Measurements from ENCODE around the gene OTUD1. TPM values are rescaled to one million over a fixed set of nuclear protein-coding genes. Genes with fewer than 3 reads are reported as not detected.

The OTUD1 gene
- total and polyA plus RNA-seq, 10 of the 15 experiments (the other 5 are each of a cell fraction or from before 2014, with no cell fraction given): 0.18 to 1.6 (median 0.63) TPM; not detected in 1

- TF ChIP-seq CEBPZ (IDR thresholded peaks at IDR 0.05; ENCODE audit: low read depth, low read length) (no peak), ZZZ3 (IDR thresholded peaks at IDR 0.05; ENCODE audit: control insufficient read depth, insufficient read length, low read depth) (no peak), NKRF (conservative IDR thresholded peaks at IDR 0.05) (peak; percentile 52; the same call in 1 of the 2 replicates), PAX8 (IDR thresholded peaks at IDR 0.05) (no peak), JUND (IDR thresholded peaks at IDR 0.05; ENCODE audit: low read depth, low read length) (no peak), BCL11A (IDR thresholded peaks at IDR 0.05; ENCODE audit: low read depth, low read length) (no peak), ATF7 (IDR thresholded peaks at IDR 0.05; ENCODE audit: low read depth) (no peak), TCF7 (IDR thresholded peaks at IDR 0.05; ENCODE audit: borderline replicate concordance) (no peak), SMAD5 (IDR thresholded peaks at IDR 0.05; ENCODE audit: low read depth) (no peak), KAT2A (conservative IDR thresholded peaks at IDR 0.05; ENCODE audit: control insufficient read depth, low read depth, low read length) (no peak), SRF (IDR thresholded peaks at IDR 0.05; ENCODE audit: low read depth in 2 of 2, low read length in 2 of 2) (peak in 1 of 2 experiments; percentile 32; a peak in 1 of 4 replicates), PAX5 (IDR thresholded peaks at IDR 0.05; ENCODE audit: borderline replicate concordance, low read depth, low read length) (peak; percentile 6; the same call in 1 of the 2 replicates), STAT3 (IDR thresholded peaks at IDR 0.05; ENCODE audit: low read depth, low read length) (no peak), ELK1 (IDR thresholded peaks at IDR 0.05; ENCODE audit: low read depth, low read length) (no peak), REST (IDR thresholded peaks at IDR 0.05; ENCODE audit: low read depth, low read length) (no peak), NR2F1 (conservative IDR thresholded peaks at IDR 0.05) (peak; percentile 44), MYB (IDR thresholded peaks at IDR 0.05; ENCODE audit: borderline replicate concordance, low read depth, low read length) (no peak), BHLHE40 (IDR thresholded peaks at IDR 0.05; ENCODE audit: borderline replicate concordance in 1 of 2, low read depth in 2 of 2, low read length in 1 of 2) (peak; percentile 65 to 89), WRNIP1 (IDR thresholded peaks at IDR 0.05; ENCODE audit: borderline replicate concordance, low read depth, low read length) (no peak), ZNF24 (IDR thresholded peaks at IDR 0.05) (no peak)
Measured at GRCh38 chr10:23438547-23439451, at the start of gene OTUD1 (continued).

Measured in GM12878 (cell line).